ENCODE results near the gene IP6K1.
"Not testable (repeated sequence)": the region's sequence is repeated elsewhere in the genome, so short reads cannot be mapped to it uniquely, and the experiment has no call there.

The IP6K1 gene

GRCh38 chr3:49769286-49769915, 16.9 kb downstream of the IP6K1 start:
- DNase-seq (ENCODE audit: low read depth in 2 of 2): no peak

GRCh38 chr3:49763981-49764380, 22.4 kb downstream of the IP6K1 start:
- no peak for DNase-seq (ENCODE audit: low read depth in 2 of 2)

GRCh38 chr3:49761661-49762060, 24.7 kb downstream of the IP6K1 start:
- no peak for DNase-seq (ENCODE audit: low read depth in 2 of 2)

GRCh38 chr3:49759226-49759625, 27.1 kb downstream of the IP6K1 start:
- no peak for DNase-seq (ENCODE audit: low read depth in 2 of 2)

GRCh38 chr3:49757197-49757596, 29.1 kb downstream of the IP6K1 start:
- DNase-seq (ENCODE audit: low read depth in 2 of 2): no peak

- no peak for DNase-seq (ENCODE audit: low read depth in 2 of 2)
Measured at GRCh38 chr3:49756036-49756435, 30.3 kb downstream of the IP6K1 start.

- no peak for DNase-seq (ENCODE audit: low read depth in 2 of 2)
Measured at GRCh38 chr3:49754536-49754935, 31.8 kb downstream of the IP6K1 start.

GRCh38 chr3:49751501-49751900, 34.8 kb downstream of the IP6K1 start:
- no peak for DNase-seq (ENCODE audit: low read depth in 2 of 2)

GRCh38 chr3:49750056-49750455, 36.3 kb downstream of the IP6K1 start:
- DNase-seq (ENCODE audit: low read depth in 2 of 2): no peak

GRCh38 chr3:49748874-49749273, 37.5 kb downstream of the IP6K1 start:
- DNase-seq (ENCODE audit: low read depth in 2 of 2): not testable (repeated sequence)

- no peak for DNase-seq (ENCODE audit: low read depth in 2 of 2)
Measured at GRCh38 chr3:49747792-49748480, 38.4 kb downstream of the IP6K1 start.

GRCh38 chr3:49745986-49746385, 40.4 kb downstream of the IP6K1 start:
- DNase-seq (ENCODE audit: low read depth in 2 of 2): no peak

GRCh38 chr3:49740427-49740826, 45.9 kb downstream of the IP6K1 start:
- DNase-seq (ENCODE audit: low read depth in 2 of 2): no peak

- DNase-seq (ENCODE audit: low read depth in 2 of 2): no peak
Measured at GRCh38 chr3:49738067-49738713, 48.2 kb downstream of the IP6K1 start.

- no peak for DNase-seq (ENCODE audit: low read depth in 2 of 2)
Measured at GRCh38 chr3:49734752-49735151, 51.6 kb downstream of the IP6K1 start.

GRCh38 chr3:49733551-49733950, 52.8 kb downstream of the IP6K1 start:
- DNase-seq (ENCODE audit: low read depth in 2 of 2): no peak

GRCh38 chr3:49732597-49732996, 53.7 kb downstream of the IP6K1 start:
- no peak for DNase-seq (ENCODE audit: low read depth in 2 of 2)

- no peak for DNase-seq (ENCODE audit: low read depth in 2 of 2)
Measured at GRCh38 chr3:49729966-49730609, 56.3 kb downstream of the IP6K1 start.

- no peak for DNase-seq (ENCODE audit: low read depth in 2 of 2)
Measured at GRCh38 chr3:49727924-49728361, 58.4 kb downstream of the IP6K1 start.

- DNase-seq (ENCODE audit: low read depth in 2 of 2): no peak
Measured at GRCh38 chr3:49727154-49727923, 59.0 kb downstream of the IP6K1 start.

- no peak for DNase-seq (ENCODE audit: low read depth in 2 of 2)
Measured at GRCh38 chr3:49725906-49726681, 60.2 kb downstream of the IP6K1 start.
